SK-N-SH treated with all-trans-retinoic acid at 6 μM for 48 hours (cell line): ENCODE results near the gene OR5J2.
"Not testable (repeated sequence)": the region's sequence is repeated elsewhere in the genome, so short reads cannot be mapped to it uniquely, and the experiment has no call there.

ENCODE experiments used
- ATAC-seq: fragments of 200-7000 bp; cut with Tn5 transposase; 3 replicates; pipeline ENCODE4 v1.9.1; 2020; ENCODE audit warnings: mild to moderate bottlenecking, moderate library complexity
- ARNTL ChIP-seq: fragments of 450-650 bp; formaldehyde crosslinking; IDR thresholded peaks from 2 replicates; pipeline ENCODE4 v1.5.0; 2020; ENCODE audit warnings: low read depth, mild to moderate bottlenecking, moderate library complexity, borderline replicate concordance
- BACH2 ChIP-seq: fragments of 250-450 bp; sonication (Bioruptor Pico); IDR thresholded peaks from 2 replicates; pipeline ENCODE4 v1.9.0; 2021; ENCODE audit warnings: mild to moderate bottlenecking, borderline replicate concordance
- CSDC2 ChIP-seq: fragments of 250-450 bp; sonication (Bioruptor Pico); IDR thresholded peaks from 2 replicates; pipeline ENCODE4 v1.5.0; 2020; ENCODE audit warnings: mild to moderate bottlenecking, moderate library complexity
- CSRNP3 ChIP-seq: fragments of 250-450 bp; sonication (Bioruptor Pico); IDR thresholded peaks from 2 replicates; pipeline ENCODE4 v1.5.1; 2021; ENCODE audit warnings: mild to moderate bottlenecking, moderate library complexity
- ESRRG ChIP-seq: fragments of 250-450 bp; sonication (Bioruptor Pico); IDR thresholded peaks from 2 replicates; pipeline ENCODE4 v1.6.1; 2021; ENCODE audit warnings: mild to moderate bottlenecking
- GLIS3 ChIP-seq: fragments of 250-450 bp; sonication (Bioruptor Pico); IDR thresholded peaks from 2 replicates; pipeline ENCODE4 v1.5.0; 2020; ENCODE audit warnings: mild to moderate bottlenecking, moderate library complexity
- ISL1 ChIP-seq: fragments of 250-450 bp; sonication (Bioruptor Pico); IDR thresholded peaks from 2 replicates; pipeline ENCODE4 v2.1.2; 2022; ENCODE audit warnings: mild to moderate bottlenecking, moderate library complexity
- OSR1 ChIP-seq: fragments of 250-450 bp; sonication (Bioruptor Pico); IDR thresholded peaks from 2 replicates; pipeline ENCODE4 v1.8.0; 2022; ENCODE audit warnings: moderate library complexity, mild to moderate bottlenecking, inconsistent platforms
- PATZ1 ChIP-seq: fragments of 250-450 bp; sonication (Bioruptor Pico); IDR thresholded peaks from 2 replicates; pipeline ENCODE4 v1.8.0; 2020; ENCODE audit warnings: mild to moderate bottlenecking, moderate library complexity, borderline replicate concordance
- PPARA ChIP-seq: fragments of 250-450 bp; sonication (Bioruptor Pico); IDR thresholded peaks from 2 replicates; pipeline ENCODE4 v1.5.0; 2020; ENCODE audit warnings: mild to moderate bottlenecking, borderline replicate concordance
- RARB ChIP-seq: fragments of 250-450 bp; sonication (Bioruptor Pico); IDR thresholded peaks from 2 replicates; pipeline ENCODE4 v1.8.0; 2021; ENCODE audit warnings: mild to moderate bottlenecking, moderate library complexity
- SNAI2 ChIP-seq: fragments of 250-450 bp; sonication (Bioruptor Pico); IDR thresholded peaks from 2 replicates; pipeline ENCODE4 v1.5.0; 2020; ENCODE audit warnings: mild to moderate bottlenecking, moderate library complexity
- TCF4 ChIP-seq: fragments of 250-450 bp; sonication (Bioruptor Pico); IDR thresholded peaks from 2 replicates; pipeline ENCODE4 v1.8.0; 2021; ENCODE audit warnings: mild to moderate bottlenecking, moderate library complexity, borderline replicate concordance
- TOX ChIP-seq: fragments of 250-450 bp; sonication (Bioruptor Pico); IDR thresholded peaks from 2 replicates; pipeline ENCODE4 v1.8.0; 2021; ENCODE audit warnings: mild to moderate bottlenecking, moderate library complexity, borderline replicate concordance
- TSHZ2 ChIP-seq: fragments of 250-450 bp; sonication (Bioruptor Pico); IDR thresholded peaks from 2 replicates; pipeline ENCODE4 v1.5.0; 2020; ENCODE audit warnings: mild to moderate bottlenecking, moderate library complexity
- ZC3H10 ChIP-seq: fragments of 250-450 bp; sonication (Bioruptor Pico); IDR thresholded peaks from 2 replicates; pipeline ENCODE4 v1.5.1; 2021; ENCODE audit warnings: mild to moderate bottlenecking, moderate library complexity
- ZFP3 ChIP-seq: fragments of 250-450 bp; sonication (Bioruptor Pico); IDR thresholded peaks from 2 replicates; pipeline ENCODE4 v1.5.0; 2020; ENCODE audit warnings: mild to moderate bottlenecking, moderate library complexity
- ZFP30 ChIP-seq: fragments of 450-650 bp; formaldehyde crosslinking; IDR thresholded peaks from 2 replicates; pipeline ENCODE4 v1.5.0; 2022; ENCODE audit warnings: mild to moderate bottlenecking, moderate library complexity
- ZNF565 ChIP-seq: fragments of 450-650 bp; formaldehyde crosslinking; conservative IDR thresholded peaks from 2 replicates; pipeline ENCODE4 v1.5.0; 2020; ENCODE audit warnings: low read depth, mild to moderate bottlenecking, moderate library complexity
- ZNF8 ChIP-seq: fragments of 450-650 bp; formaldehyde crosslinking; IDR thresholded peaks from 2 replicates; pipeline ENCODE4 v1.5.0; 2020; ENCODE audit warnings: mild to moderate bottlenecking, moderate library complexity

OR5J2 gene

GRCh38 chr11:56176318-56176717 is at the start of gene OR5J2:
OR5J2 (plus strand) TSS chr11:56176618; CDS start chr11:56176618, 0 bp downstream.
- TF ChIP-seq PATZ1 (CRISPR knock-in tag), result no peak
- TF ChIP-seq ZFP3, result no peak
- no peak for TF ChIP-seq RARB (CRISPR knock-in tag)
- no peak for TF ChIP-seq CSDC2 (CRISPR knock-in tag)
- no peak for TF ChIP-seq BACH2 (CRISPR knock-in tag)
- TF ChIP-seq OSR1 (CRISPR knock-in tag), result no peak
- no peak for TF ChIP-seq ESRRG (CRISPR knock-in tag)
- no peak for TF ChIP-seq GLIS3 (CRISPR knock-in tag)
- TF ChIP-seq ZFP30 (CRISPR knock-in tag), result no peak
- TF ChIP-seq ZNF8 (CRISPR knock-in tag), result no peak
- TF ChIP-seq CSRNP3 (CRISPR knock-in tag), result no peak
- TF ChIP-seq ISL1, result no peak
- no peak for TF ChIP-seq TSHZ2 (CRISPR knock-in tag)
- TF ChIP-seq ARNTL (CRISPR knock-in tag), result no peak
- no peak for TF ChIP-seq TCF4
- no peak for TF ChIP-seq TOX (CRISPR knock-in tag)

GRCh38 chr11:56140151-56140661 is 36.2 kb upstream of the OR5J2 start, which contains the start of gene OR8J3:
OR8J3 (minus strand) TSS chr11:56140201; CDS start chr11:56137718, 2,483 bp downstream.
- ATAC-seq, result no peak
- TF ChIP-seq BACH2 (CRISPR knock-in tag), result no peak
- TF ChIP-seq ESRRG (CRISPR knock-in tag), result no peak
- TF ChIP-seq ISL1, result no peak
- no peak for TF ChIP-seq ARNTL (CRISPR knock-in tag)
- no peak for TF ChIP-seq CSRNP3 (CRISPR knock-in tag)
- TF ChIP-seq RARB (CRISPR knock-in tag), result no peak
- no peak for TF ChIP-seq TOX (CRISPR knock-in tag)

More at GRCh38 chr11:56176318-56176717, at the start of gene OR5J2:
- ATAC-seq, result no peak

- ATAC-seq, result not testable (repeated sequence)
Measured at GRCh38 chr11:56143681-56144080, 32.7 kb upstream of the OR5J2 start.

GRCh38 chr11:56151376-56151775 is 25.0 kb upstream of the OR5J2 start:
- TF ChIP-seq ZNF565, result no peak
- TF ChIP-seq CSRNP3 (CRISPR knock-in tag), result no peak
- no peak for TF ChIP-seq TCF4
- no peak for TF ChIP-seq TOX (CRISPR knock-in tag)
- TF ChIP-seq PPARA (CRISPR knock-in tag), result no peak
- no peak for TF ChIP-seq ZC3H10 (CRISPR knock-in tag)
- TF ChIP-seq SNAI2 (CRISPR knock-in tag), result no peak
- TF ChIP-seq ZFP3, result no peak
- no peak for ATAC-seq
